Subcutaneous adipose tissue (tissue), 4 donors: ENCODE measurements around the gene AP4S1. TPM values are rescaled to one million over a fixed set of nuclear protein-coding genes. Genes with fewer than 3 reads are reported as not detected.

Experiments
- total RNA-seq, 4 donors: library from RNA; depleted of rRNA; stranded (reverse); fragments of >200 nt; gene quantifications; one replicate each; pipeline ENCODE4 v1.1.0, GENCODE V29; 2016
- TF ChIP-seq, protein P1 (sequence below): fragments of 450-650 bp; IDR thresholded peaks from one replicate; pipeline ENCODE4 v1.5.1; 2016; ENCODE audit warnings: low read depth, mild to moderate bottlenecking, control low read depth, antibody characterized with exemption, moderate library complexity

Gene AP4S1
- total RNA-seq, 4 donors from 2014 or later = 3.9 to 10.0 (median 7.0) TPM

DNA sequence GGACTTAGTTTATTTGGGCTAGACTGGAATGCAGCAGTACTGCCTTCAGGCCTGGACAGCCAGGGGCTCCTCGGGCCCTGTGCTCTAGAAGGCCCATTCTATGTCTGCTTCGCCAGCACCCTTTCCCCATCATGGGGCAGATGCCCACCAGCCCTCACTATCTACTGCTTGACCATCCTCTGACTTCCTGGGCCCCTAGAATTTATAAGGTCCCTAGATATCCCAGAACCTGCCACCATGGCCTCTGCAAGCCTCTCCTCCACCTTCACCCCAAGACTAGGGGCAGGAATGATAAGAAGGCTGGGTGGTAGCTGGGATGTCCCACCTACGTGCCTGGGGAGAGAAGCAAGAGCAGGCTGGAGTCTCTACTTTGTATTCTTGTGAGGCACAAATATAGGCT is 59.6 kb downstream of the AP4S1 start:
- TF ChIP-seq, protein P1, sequence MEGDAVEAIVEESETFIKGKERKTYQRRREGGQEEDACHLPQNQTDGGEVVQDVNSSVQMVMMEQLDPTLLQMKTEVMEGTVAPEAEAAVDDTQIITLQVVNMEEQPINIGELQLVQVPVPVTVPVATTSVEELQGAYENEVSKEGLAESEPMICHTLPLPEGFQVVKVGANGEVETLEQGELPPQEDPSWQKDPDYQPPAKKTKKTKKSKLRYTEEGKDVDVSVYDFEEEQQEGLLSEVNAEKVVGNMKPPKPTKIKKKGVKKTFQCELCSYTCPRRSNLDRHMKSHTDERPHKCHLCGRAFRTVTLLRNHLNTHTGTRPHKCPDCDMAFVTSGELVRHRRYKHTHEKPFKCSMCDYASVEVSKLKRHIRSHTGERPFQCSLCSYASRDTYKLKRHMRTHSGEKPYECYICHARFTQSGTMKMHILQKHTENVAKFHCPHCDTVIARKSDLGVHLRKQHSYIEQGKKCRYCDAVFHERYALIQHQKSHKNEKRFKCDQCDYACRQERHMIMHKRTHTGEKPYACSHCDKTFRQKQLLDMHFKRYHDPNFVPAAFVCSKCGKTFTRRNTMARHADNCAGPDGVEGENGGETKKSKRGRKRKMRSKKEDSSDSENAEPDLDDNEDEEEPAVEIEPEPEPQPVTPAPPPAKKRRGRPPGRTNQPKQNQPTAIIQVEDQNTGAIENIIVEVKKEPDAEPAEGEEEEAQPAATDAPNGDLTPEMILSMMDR = no peak

DNA sequence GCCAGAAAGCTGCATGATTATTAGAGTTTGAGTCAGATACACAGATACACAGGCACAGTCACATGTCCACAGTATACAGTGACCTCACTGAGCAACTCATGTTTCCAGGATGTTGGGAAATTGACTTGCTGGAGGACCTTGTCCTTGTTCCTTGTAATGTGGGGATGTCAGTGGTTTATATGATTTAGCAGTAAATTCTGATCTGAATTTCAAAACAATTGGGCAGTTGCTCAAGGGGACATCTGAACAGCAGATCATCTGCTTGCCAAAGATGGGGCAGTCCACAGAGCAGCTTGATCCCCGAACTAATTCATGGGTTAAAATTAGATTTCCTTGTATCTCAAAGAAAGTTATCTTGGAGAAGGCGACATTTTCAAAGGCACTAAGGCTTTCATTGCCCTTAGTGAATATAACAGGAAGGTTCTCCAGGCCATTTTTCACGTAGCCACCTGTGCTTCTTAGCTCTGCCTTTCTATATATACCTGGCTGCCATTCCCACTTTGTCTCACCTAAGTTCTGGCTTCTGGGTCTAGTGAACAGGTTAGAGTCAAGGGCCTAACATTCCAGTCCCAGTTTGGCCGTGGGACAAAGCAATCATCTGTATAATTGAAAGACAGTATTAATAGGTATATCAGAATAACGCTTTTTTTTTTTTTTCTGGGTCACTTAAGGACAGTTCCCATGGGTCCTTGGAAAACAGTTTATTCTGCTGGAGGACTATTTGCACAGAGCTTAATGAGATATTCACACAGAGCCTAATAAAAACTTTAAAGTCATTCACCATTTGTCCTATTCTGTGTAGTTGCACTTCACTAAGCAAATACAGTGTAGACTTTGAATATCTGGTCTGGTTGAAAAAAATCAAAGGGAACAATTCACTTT is 65.7 kb downstream of the AP4S1 start:
- TF ChIP-seq, protein P1 = no peak

DNA sequence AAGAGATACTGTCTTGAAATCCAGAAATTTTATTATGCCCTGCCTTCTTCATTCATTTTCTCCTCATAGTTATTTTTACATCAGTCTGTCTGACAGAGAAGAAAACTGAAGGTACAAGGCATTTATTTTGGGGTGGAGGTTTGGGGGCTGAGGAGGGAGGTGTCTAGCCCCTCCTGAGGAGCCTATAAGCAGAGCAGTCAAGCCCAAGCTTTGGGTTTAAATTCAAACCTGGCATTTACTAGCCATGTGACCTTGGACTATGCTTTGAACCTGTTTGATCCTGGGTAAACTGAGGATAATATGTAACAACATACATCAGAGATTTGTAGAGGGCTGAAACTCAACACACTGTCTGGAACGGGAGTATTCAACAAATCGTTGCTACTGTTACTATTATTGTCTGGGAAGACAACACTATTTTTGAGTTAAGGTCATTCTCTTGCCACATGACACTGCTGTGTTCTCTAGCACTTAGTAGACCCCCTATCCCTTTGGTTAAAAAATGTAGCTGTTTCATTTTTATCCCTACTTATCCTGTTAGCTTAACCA is 66.8 kb downstream of the AP4S1 start:
- TF ChIP-seq, protein P1 = no peak

DNA sequence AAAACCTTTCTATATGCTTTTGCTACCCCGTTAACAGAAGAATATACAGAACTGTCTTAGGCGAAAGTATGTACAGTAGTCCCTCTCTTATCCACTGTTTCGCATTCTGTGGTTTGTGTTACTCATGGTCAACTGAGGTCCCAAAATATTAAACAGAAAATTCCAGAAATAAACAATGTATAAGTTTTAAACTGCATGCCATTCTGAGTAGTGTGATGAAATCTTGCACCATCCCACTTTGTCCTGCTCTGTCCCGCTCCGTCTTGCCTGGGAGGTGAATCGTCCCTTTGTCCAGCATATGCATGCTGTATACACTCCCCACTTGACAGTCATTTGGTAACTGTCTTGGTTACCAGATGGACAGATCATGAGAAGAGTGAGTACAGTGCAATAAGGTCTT is 70.8 kb downstream of the AP4S1 start:
- TF ChIP-seq, protein P1 = no peak

DNA sequence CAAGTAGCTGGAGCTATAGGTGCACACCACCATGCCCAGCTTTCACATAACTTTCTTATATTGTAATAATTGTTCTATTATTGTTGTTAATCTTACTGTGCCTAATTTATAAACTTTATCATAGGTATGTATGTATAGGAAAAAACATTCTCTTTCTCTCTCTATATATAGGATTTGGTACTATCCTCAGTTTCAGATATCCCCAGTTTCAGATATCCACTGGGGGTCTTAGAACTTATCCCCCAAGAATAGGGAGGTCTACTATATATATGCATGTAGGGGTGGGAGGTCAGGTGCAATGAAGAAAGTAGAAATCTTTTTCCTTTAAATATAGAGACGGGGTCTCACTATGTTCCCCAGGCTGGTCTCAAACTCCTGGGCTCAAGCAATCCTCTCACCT is 71.6 kb downstream of the AP4S1 start:
- TF ChIP-seq, protein P1 = no peak

DNA sequence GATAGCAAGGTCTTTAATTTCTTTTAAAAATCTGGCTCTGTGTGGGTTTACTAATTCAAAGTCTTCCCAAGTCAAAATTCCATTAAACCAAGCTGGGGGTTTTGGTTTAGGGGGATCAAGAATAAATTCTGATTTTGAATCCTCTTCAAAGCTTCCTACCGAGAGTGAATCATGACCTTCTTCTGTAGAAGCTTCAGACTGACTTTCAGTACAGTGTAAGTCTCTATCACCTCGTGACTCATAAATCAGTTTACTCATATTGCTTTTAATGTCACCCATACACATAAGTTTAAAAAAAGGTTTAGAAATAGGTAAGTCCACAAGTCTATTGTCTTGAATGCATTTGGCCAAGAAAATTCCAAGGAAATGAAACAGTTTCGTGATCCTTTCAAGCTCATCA is 81.3 kb downstream of the AP4S1 start:
- TF ChIP-seq, protein P1 = no peak

DNA sequence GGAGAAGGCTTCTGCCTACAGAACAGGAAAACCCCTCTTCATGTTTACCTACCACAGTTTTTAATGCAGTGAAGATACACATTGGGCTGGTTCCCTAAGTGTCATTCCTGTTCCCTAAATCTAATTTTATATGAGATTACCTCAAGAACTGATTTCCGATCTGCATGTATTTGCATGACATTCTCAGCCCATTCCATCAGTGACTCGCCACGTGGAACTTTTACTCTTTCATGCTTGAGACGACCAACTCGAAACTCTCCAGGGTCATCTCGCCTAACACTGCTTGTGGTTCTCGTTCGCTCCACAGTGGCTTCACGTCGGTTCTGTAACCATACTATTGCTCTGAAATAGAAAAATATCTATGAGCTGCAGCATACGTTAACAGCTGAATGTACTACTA is 83.8 kb downstream of the AP4S1 start:
- TF ChIP-seq, protein P1 = no peak
